K562 (cell line): ENCODE measurements around the gene BCL7C. TPM values are rescaled to one million over a fixed set of nuclear protein-coding genes. Genes with fewer than 3 reads are reported as not detected.

Experiments
- DDX20 ChIP-seq: fragments of 450-650 bp; IDR thresholded peaks from 2 replicates; pipeline ENCODE4 v1.6.1; 2016; ENCODE audit warnings: missing genetic modification characterization, low read depth, mild to moderate bottlenecking, missing compliant biosample characterization, moderate library complexity
- HNRNPL ChIP-seq: fragments of 200-400 bp; formaldehyde crosslinking; IDR thresholded peaks from 2 replicates; pipeline ENCODE4 v1.6.1; 2017; ENCODE audit warnings: low read depth, mild to moderate bottlenecking, low read length
- LCOR ChIP-seq: sonication (generic); formaldehyde crosslinking; IDR thresholded peaks from 2 replicates; pipeline ENCODE4 v1.8.0; 2022; ENCODE audit warnings: mild to moderate bottlenecking, missing genetic modification reagents
- POLR2H ChIP-seq: IDR thresholded peaks from 2 replicates; pipeline ENCODE4 v1.6.1; 2016; ENCODE audit warnings: missing genetic modification characterization, low read depth, mild to moderate bottlenecking, control low read depth, missing compliant biosample characterization, moderate library complexity
- PTBP1 ChIP-seq: fragments of 200-400 bp; formaldehyde crosslinking; IDR thresholded peaks from 2 replicates; pipeline ENCODE4 v1.6.1; 2017; ENCODE audit warnings: low read depth, low read length
- ZC3H4 ChIP-seq: sonication (generic); formaldehyde crosslinking; IDR thresholded peaks from 2 replicates; pipeline ENCODE4 v1.9.0; 2021; ENCODE audit warnings: missing genetic modification reagents, borderline replicate concordance
- ZFP30 ChIP-seq: fragments of 250-450 bp; sonication (Bioruptor Pico); IDR thresholded peaks from 2 replicates; pipeline ENCODE4 v1.8.0; 2022; ENCODE audit warnings: moderate library complexity, mild to moderate bottlenecking, inconsistent platforms, borderline replicate concordance
- ZNF316 ChIP-seq: fragments of 450-650 bp; IDR thresholded peaks from 2 replicates; pipeline ENCODE4 v1.6.1; 2016
- ZNF75A ChIP-seq: fragments of 450-650 bp; formaldehyde crosslinking; IDR thresholded peaks from 2 replicates; pipeline ENCODE4 v1.4.0; 2020; ENCODE audit warnings: mild to moderate bottlenecking
- ZNF778 ChIP-seq: fragments of 450-650 bp; formaldehyde crosslinking; IDR thresholded peaks from 2 replicates; pipeline ENCODE4 v1.4.0; 2020; ENCODE audit warnings: mild to moderate bottlenecking, moderate library complexity
- polyA plus RNA-seq, 8 experiments: library from polyadenylated mRNA; depleted of rRNA in 4 of 8; stranded (reverse) in 5 of 8; unstranded in 3 of 8; fragments of >200 nt; fragmentation: Nextera tagmentation in 2 of 8; fragmentation: Illumina TruSeq in 1 of 8; extraction: Ambion mirVana in 2 of 8; extraction: Trizol in 1 of 8; gene quantifications; 2 replicates each; pipeline versions ENCODE4 v1.2.1 to v1.2.3, GENCODE V29; 2011 to 2014; ENCODE audit warnings: inconsistent platforms in 1 of 8, missing spikeins in 1 of 8
- total RNA-seq, 7 experiments: library from RNA; depleted of rRNA in 6 of 7; stranded (reverse); fragments of >200 nt in 6 of 7; fragmentation: Illumina TruSeq in 2 of 7; extraction: Trizol in 2 of 7; gene quantifications; 2 replicates each; pipeline versions ENCODE4 v1.2.1 to v1.2.3, GENCODE V29; 2011 to 2021; ENCODE audit warnings: low replicate concordance in 1 of 7
- TF ChIP-seq, protein P1 (sequence below), 2 experiments: fragments of 450-650 bp; IDR thresholded peaks; 2 replicates each; pipeline ENCODE4 v1.6.1; 2016; ENCODE audit warnings: mild to moderate bottlenecking in 2 of 2, borderline replicate concordance in 1 of 2, low read depth in 1 of 2, moderate library complexity in 1 of 2
- TF ChIP-seq, protein P2 (sequence below): sonication (generic); formaldehyde crosslinking; IDR thresholded peaks from 2 replicates; pipeline ENCODE4 v1.8.0; 2022; ENCODE audit warnings: mild to moderate bottlenecking, low read depth, missing genetic modification reagents
- TF ChIP-seq, protein P3 (sequence below): fragments of 450-650 bp; IDR thresholded peaks from 2 replicates; pipeline ENCODE4 v1.6.1; 2016; ENCODE audit warnings: low read depth, mild to moderate bottlenecking, moderate library complexity
- TF ChIP-seq, protein P4 (sequence below), 3 experiments: IDR thresholded peaks in 2 of 3; conservative IDR thresholded peaks in 1 of 3; 2 replicates each; pipeline ENCODE4 v1.5.1; 2011 to 2012; ENCODE audit warnings: low read length in 3 of 3, mild to moderate bottlenecking in 3 of 3, control low read depth in 2 of 3, improper control_type of control experiment in 1 of 3, inconsistent platforms in 1 of 3, low read depth in 1 of 3, mixed read lengths in 1 of 3, moderate library complexity in 1 of 3; ENCODE audit not compliant: insufficient read depth in 2 of 3

BCL7C gene
- total and polyA plus RNA-seq, 9 of the 15 experiments (the other 6 are each of a cell fraction or from before 2014, with no cell fraction given) = 1.7 to 85.8 (median 19.6) TPM

DNA sequence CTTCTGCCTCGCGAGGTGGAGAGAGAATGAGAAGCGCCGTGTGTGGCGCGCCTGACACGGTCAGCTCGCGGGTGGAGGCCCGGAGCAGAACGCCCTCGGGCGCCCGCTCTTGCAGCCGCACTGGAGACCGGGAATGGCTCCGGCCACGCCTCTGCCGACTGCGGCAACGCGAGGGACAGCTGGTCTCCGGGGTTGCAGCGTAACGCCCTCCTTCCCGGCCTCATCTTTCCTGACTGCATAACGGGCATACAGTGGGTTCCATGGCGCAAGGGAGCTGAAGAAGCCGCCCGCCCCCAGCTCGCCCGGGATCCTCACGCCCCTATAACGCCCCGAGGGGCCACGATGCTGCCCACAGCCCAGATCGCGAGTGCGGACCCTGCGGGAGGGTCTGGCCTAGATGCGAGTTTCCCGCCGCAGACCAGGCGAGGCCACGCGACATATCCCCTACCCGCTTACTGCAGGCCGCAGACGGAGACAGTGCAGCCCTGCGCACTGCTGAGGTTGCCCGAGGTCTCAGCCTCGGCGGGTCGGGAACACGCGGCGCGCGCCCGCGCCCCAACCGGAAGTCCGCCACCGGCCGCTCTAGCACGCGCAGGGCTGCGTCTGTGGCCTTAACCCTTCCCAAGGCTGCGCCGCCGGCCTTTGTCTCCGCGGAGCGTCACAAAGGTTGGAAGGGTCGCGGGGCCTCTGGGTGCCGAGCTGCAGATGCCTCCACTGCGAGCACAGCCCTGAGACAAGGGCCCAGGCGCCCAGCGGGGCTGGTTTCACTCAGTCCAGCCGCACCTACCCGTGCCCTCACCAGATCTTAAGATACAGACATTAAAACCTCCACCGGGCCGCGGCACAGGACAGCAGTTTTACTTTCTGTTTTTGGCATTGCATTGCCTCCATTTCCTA, 18.8 kb downstream of the BCL7C start (continued):
- TF ChIP-seq, protein P1, sequence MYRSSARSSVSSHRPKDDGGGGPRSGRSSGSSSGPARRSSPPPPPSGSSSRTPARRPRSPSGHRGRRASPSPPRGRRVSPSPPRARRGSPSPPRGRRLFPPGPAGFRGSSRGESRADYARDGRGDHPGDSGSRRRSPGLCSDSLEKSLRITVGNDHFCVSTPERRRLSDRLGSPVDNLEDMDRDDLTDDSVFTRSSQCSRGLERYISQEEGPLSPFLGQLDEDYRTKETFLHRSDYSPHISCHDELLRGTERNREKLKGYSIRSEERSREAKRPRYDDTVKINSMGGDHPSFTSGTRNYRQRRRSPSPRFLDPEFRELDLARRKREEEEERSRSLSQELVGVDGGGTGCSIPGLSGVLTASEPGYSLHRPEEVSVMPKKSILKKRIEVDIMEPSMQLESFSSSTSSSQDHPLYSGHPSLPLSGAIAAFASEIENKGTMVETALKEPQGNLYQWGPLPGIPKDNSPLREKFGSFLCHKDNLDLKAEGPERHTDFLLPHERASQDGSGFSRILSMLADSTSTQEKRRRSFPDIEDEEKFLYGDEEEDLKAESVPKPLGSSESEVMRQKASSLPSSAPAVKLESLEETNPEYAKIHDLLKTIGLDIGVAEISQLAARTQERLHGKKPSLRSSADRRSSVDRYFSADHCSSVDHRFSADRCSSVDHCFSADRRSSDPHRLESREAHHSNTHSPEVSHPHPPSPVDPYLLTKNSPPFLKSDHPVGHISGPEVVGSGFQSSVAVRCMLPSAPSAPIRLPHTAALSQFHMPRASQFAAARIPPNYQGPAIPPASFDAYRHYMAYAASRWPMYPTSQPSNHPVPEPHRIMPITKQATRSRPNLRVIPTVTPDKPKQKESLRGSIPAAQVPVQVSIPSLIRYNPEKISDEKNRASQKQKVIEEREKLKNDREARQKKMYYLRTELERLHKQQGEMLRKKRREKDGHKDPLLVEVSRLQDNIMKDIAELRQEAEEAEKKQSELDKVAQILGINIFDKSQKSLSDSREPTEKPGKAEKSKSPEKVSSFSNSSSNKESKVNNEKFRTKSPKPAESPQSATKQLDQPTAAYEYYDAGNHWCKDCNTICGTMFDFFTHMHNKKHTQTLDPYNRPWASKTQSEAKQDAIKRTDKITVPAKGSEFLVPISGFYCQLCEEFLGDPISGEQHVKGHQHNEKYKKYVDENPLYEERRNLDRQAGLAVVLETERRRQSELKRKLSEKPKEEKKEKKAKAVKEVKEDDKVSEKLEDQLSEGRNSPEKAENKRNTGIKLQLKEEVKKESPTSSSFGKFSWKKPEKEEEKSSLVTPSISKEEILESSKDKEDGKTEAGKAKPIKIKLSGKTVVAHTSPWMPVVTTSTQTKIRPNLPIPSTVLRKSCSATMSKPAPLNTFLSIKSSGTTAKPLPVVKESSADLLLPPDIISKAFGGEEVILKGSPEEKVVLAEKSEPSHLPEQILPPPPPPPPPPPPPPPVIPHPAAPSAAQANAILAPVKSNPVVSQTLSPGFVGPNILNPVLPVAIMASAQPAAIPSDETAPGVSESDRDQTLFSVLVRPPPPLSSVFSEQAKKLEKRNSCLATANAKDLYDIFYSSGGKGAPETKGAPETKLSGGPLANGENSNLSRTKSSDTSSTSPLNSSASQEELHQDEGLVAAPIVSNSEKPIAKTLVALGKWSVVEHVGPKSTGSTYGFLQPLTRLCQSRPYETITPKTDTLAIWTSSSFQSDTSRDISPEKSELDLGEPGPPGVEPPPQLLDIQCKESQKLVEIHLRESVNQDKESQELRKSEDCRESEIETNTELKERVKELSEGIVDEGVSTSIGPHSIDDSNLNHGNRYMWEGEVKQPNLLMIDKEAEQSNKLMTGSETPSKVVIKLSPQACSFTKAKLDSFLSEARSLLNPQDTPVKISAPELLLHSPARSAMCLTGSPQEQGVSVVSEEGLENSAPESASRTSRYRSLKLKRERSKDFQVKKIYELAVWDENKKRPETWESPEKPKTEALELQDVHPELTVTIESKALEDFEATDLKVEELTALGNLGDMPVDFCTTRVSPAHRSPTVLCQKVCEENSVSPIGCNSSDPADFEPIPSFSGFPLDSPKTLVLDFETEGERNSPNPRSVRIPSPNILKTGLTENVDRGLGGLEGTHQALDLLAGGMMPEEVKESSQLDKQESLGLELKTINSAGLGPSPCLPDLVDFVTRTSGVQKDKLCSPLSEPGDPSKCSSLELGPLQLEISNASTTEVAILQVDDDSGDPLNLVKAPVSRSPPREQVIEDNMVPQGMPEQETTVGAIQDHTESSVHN (IDR thresholded peaks at IDR 0.05; ENCODE audit: borderline replicate concordance in 1 of 2, low read depth in 1 of 2) = no peak
- TF ChIP-seq HNRNPL = peak; percentile 84
- no peak for TF ChIP-seq ZNF778 (CRISPR knock-in tag)
- TF ChIP-seq, protein P2, sequence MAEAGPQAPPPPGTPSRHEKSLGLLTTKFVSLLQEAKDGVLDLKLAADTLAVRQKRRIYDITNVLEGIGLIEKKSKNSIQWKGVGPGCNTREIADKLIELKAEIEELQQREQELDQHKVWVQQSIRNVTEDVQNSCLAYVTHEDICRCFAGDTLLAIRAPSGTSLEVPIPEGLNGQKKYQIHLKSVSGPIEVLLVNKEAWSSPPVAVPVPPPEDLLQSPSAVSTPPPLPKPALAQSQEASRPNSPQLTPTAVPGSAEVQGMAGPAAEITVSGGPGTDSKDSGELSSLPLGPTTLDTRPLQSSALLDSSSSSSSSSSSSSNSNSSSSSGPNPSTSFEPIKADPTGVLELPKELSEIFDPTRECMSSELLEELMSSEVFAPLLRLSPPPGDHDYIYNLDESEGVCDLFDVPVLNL (CRISPR knock-in tag) = 0 out of 2 replicates have a peak, but pooled peaks have one; percentile 54
- TF ChIP-seq, protein P3, sequence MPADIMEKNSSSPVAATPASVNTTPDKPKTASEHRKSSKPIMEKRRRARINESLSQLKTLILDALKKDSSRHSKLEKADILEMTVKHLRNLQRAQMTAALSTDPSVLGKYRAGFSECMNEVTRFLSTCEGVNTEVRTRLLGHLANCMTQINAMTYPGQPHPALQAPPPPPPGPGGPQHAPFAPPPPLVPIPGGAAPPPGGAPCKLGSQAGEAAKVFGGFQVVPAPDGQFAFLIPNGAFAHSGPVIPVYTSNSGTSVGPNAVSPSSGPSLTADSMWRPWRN = no peak
- peak; percentile 87 for TF ChIP-seq LCOR (CRISPR knock-in tag)
- TF ChIP-seq, protein P4, sequence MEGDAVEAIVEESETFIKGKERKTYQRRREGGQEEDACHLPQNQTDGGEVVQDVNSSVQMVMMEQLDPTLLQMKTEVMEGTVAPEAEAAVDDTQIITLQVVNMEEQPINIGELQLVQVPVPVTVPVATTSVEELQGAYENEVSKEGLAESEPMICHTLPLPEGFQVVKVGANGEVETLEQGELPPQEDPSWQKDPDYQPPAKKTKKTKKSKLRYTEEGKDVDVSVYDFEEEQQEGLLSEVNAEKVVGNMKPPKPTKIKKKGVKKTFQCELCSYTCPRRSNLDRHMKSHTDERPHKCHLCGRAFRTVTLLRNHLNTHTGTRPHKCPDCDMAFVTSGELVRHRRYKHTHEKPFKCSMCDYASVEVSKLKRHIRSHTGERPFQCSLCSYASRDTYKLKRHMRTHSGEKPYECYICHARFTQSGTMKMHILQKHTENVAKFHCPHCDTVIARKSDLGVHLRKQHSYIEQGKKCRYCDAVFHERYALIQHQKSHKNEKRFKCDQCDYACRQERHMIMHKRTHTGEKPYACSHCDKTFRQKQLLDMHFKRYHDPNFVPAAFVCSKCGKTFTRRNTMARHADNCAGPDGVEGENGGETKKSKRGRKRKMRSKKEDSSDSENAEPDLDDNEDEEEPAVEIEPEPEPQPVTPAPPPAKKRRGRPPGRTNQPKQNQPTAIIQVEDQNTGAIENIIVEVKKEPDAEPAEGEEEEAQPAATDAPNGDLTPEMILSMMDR (IDR thresholded peaks at IDR 0.05 in 2 of 3, conservative IDR thresholded peaks at IDR 0.05 in 1 of 3; ENCODE audit: insufficient read depth in 2 of 3, low read depth in 1 of 3, low read length in 3 of 3) = peak in 2 of 3 experiments; percentile 5 to 32; a peak in 2 of 6 replicates
- no peak for TF ChIP-seq DDX20 (tag)
- TF ChIP-seq PTBP1 = no peak
- peak; percentile 6; the same call in 1 of the 2 replicates for TF ChIP-seq ZC3H4
- TF ChIP-seq ZNF316 = no peak; the same call in 1 of the 2 replicates
- TF ChIP-seq POLR2H = peak; percentile 85
- no peak for TF ChIP-seq ZFP30 (CRISPR knock-in tag)
- no peak for TF ChIP-seq ZNF75A (CRISPR knock-in tag)
